Activated T-helper 1 cell treated with anti-CD3 and anti-CD28 coated beads, Interleukin-12 subunit alpha, Interleukin-12 subunit beta, Interleukin-2, Interleukin-4 antibody, amounts not matched to agents 30 ng/mL and 10 ng/mL and 1 ng/mL, durations not matched to agents 14 hours and 24 hours and 36 hours (primary cell): ENCODE data around the gene DRP2. TPM values are rescaled to one million over a fixed set of nuclear protein-coding genes. Genes with fewer than 3 reads are reported as not detected.
"Not testable (repeated sequence)": the region's sequence is repeated elsewhere in the genome, so short reads cannot be mapped to it uniquely, and the experiment has no call there.

Experiments used
- DNase-seq: peaks from one replicate; pipeline ENCODE4 v3.0.0; 2021; ENCODE audit warnings: low spot score
- H3K27ac Mint-ChIP-seq: one replicate; pipeline ENCODE4 v1.8.0; 2021; ENCODE audit warnings: mild to moderate bottlenecking, mixed read lengths
- H3K27me3 Mint-ChIP-seq: one replicate; pipeline ENCODE4 v1.8.0; 2022; ENCODE audit warnings: mild to moderate bottlenecking, moderate library complexity, mixed read lengths; ENCODE audit not compliant: insufficient read depth
- H3K36me3 Mint-ChIP-seq: one replicate; pipeline ENCODE4 v1.8.0; 2021; ENCODE audit warnings: low read depth, mixed read lengths
- H3K4me1 Mint-ChIP-seq: one replicate; pipeline ENCODE4 v1.8.0; 2021; ENCODE audit warnings: low read depth, mixed read lengths
- H3K4me3 Mint-ChIP-seq: one replicate; pipeline ENCODE4 v1.8.0; 2021; ENCODE audit warnings: mild to moderate bottlenecking, moderate library complexity, mixed read lengths
- H3K9me3 Mint-ChIP-seq: one replicate; pipeline ENCODE4 v1.8.0; 2021; ENCODE audit warnings: mixed read lengths
- intact Hi-C: fragments of 100-400 bp; cut with micrococcal nuclease; formaldehyde crosslinking; loops from one replicate; pipeline ENCODE4 v1.15.1; 2024
- total RNA-seq: library from RNA; stranded (reverse); gene quantifications from 2 replicates; pipeline ENCODE4 v1.2.3, GENCODE V29; 2022

The DRP2 gene
- total RNA-seq, 1 donor from 2014 or later, result 0.23 TPM

GRCh38 chrX:101262590-101262989, 43.0 kb downstream of the DRP2 start:
- no peak for DNase-seq
- peaks cover 3% of the 10 kb centered on the region for H3K4me1 Mint-ChIP-seq
- no peaks in the 10 kb centered on the region for H3K36me3 Mint-ChIP-seq
- no peaks in the 10 kb centered on the region for H3K27me3 Mint-ChIP-seq
- no peaks in the 10 kb centered on the region for H3K9me3 Mint-ChIP-seq
- intact Hi-C loops, result no loop called here
- H3K4me3 Mint-ChIP-seq, result no peak overlapping the region
- no peak overlapping the region for H3K27ac Mint-ChIP-seq

GRCh38 chrX:101263766-101264165, 44.2 kb downstream of the DRP2 start:
- H3K36me3 Mint-ChIP-seq, result no peaks in the 10 kb centered on the region
- no peaks in the 10 kb centered on the region for H3K4me1 Mint-ChIP-seq
- no peaks in the 10 kb centered on the region for H3K27me3 Mint-ChIP-seq
- intact Hi-C loops, result no loop called here
- no peak overlapping the region for H3K27ac Mint-ChIP-seq
- no peaks in the 10 kb centered on the region for H3K9me3 Mint-ChIP-seq
- no peak for DNase-seq
- H3K4me3 Mint-ChIP-seq, result no peak overlapping the region

DNA sequence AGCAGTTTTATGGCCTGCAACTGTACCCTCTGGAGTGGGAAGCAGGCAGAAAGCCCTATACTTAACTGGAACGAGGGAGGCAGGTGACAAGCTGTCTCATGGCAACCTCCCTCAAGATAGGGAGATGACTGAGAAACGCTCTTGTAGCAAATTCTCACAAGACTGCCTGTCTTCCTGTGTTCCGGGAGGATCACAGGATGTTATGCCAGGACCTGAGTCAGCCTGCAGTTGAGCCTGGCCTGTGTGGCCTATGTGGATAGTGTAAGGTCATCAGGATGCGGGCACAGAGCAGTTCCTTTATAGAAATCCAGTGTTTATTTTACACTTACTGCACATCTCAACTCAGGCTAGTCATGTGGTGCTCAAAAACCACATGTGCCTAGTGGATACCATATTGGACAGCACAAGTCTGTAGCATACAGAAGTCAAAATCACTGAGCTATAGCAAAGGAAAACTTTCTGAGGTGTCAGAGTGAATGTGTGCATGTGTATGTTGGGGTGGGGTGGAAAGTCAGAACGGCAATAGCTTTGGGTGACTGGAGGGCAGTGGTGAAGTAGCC, 46.4 kb downstream of the DRP2 start:
- Mint-ChIP-seq H3K9me3 (no peaks in the 10 kb centered on the region), H3K27me3 (no peaks in the 10 kb centered on the region), H3K27ac (no peak overlapping the region), H3K4me3 (no peak overlapping the region), H3K36me3 (no peaks in the 10 kb centered on the region), H3K4me1 (no peaks in the 10 kb centered on the region)
- DNase-seq, result no peak
- intact Hi-C loops, result no loop called here

DNA sequence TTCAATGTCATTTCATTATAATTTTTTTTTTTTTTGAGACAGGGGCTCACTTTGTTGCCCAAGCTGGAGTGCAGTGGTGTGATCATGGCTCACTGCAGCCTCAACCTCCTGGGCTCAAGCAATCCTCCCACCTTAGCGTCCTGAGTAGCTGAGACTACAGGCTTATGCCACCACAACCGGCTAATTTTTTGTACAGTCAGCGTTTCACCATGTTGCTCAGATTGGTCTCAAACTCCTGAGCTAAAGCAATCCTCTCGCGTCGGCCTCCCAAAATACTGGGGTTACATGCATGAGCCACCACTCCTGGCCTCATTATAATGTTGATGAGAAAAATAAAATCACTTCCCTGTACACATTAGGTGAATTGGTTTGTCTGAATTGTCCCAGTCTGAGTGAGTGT, 54.6 kb downstream of the DRP2 start:
- no peak for DNase-seq
- H3K27me3 Mint-ChIP-seq, result no peaks in the 10 kb centered on the region
- H3K27ac Mint-ChIP-seq, result no peak overlapping the region
- intact Hi-C loops, result no loop called here
- H3K4me3 Mint-ChIP-seq, result no peak overlapping the region
- H3K9me3 Mint-ChIP-seq, result no peaks in the 10 kb centered on the region
- H3K36me3 Mint-ChIP-seq, result no peaks in the 10 kb centered on the region
- no peaks in the 10 kb centered on the region for H3K4me1 Mint-ChIP-seq

DNA sequence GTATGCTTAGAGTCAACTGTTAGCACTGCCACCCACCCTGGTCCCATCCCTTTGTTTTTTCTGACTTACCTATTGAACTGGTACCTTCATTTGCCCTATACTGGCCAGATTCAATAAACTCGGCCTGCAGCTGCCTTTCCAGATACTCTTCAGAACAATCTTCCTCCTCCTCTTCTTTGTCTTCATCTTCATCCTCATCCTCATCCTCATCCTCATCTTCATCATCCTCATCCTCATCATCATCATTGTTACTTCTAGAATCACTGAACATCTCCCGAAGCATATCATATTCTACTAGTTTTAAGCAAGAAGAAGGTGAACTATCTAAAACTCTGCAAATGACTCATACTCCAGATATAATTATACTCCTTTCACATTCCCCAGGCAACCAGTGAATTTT, 56.7 kb downstream of the DRP2 start:
- Mint-ChIP-seq H3K36me3 (no peaks in the 10 kb centered on the region), H3K27ac (no peak overlapping the region), H3K27me3 (no peaks in the 10 kb centered on the region), H3K4me3 (no peak overlapping the region), H3K9me3 (no peaks in the 10 kb centered on the region), H3K4me1 (no peaks in the 10 kb centered on the region)
- DNase-seq, result no peak
- intact Hi-C loops, result no loop called here

GRCh38 chrX:101287402-101287801, 67.8 kb downstream of the DRP2 start:
- peaks cover 10% of the 10 kb centered on the region for H3K27me3 Mint-ChIP-seq
- no peaks in the 10 kb centered on the region for H3K4me1 Mint-ChIP-seq
- H3K27ac Mint-ChIP-seq, result no peak overlapping the region
- no peak overlapping the region for H3K4me3 Mint-ChIP-seq
- no peak for DNase-seq
- intact Hi-C loops, result loop anchor here (1.0 to 10.0 kb wide), 4 partner anchors 80 to 392 kb away; no protein-coding TSS in a partner anchor
- H3K36me3 Mint-ChIP-seq, result no peaks in the 10 kb centered on the region
- no peaks in the 10 kb centered on the region for H3K9me3 Mint-ChIP-seq

DNA sequence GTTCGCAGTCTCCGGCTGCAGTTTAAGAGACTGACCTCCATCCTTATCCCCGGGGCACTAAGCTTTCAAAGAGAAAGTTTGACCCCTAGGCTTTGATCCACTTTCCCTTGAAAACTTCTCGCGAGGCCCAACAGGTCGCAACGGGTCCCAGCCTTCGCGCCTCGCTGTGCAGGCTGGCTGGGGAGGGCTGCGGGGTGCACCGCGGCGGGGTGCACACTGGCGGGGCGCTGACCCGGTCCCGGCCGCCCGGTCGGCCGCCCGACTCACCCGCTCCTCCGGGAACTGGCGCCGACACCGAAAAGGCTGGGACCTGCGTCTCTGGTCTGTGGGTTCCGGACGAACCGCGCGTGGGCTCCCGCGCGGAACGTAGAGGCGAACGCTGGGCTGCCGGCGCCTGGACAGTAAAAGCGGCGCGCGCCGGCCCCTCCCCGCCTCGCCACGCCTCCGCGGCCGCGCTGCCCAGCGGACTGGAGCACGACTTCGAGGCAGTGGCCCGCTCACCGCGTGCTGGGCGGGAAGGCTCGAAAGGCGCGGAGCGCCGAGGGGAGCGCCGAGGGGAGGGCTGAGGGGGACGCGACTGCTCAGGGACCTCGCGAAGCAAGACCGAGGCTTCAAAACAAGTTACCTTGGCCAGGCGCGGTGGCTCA, 71.5 kb downstream of the DRP2 start, which contains the start of gene TAF7L:
Gene TAF7L (minus strand): TSS at position 378 of the 647 bp plus-strand sequence. CDS start 3,791 bp downstream, outside the sequence.
- no peak within 1 kb of the TSS for H3K27ac Mint-ChIP-seq
- no peak for DNase-seq
- no peak within 1 kb of the TSS for H3K4me3 Mint-ChIP-seq
- H3K27me3 Mint-ChIP-seq, result peaks cover 14% of the 10 kb centered on the region
- H3K36me3 Mint-ChIP-seq, result no peaks in the 10 kb centered on the region
- no peaks in the 10 kb centered on the region for H3K4me1 Mint-ChIP-seq
- intact Hi-C loops, result no loop called here
- H3K9me3 Mint-ChIP-seq, result no peaks in the 10 kb centered on the region

- H3K27ac Mint-ChIP-seq, H3K27me3 Mint-ChIP-seq, intact Hi-C loops, H3K36me3 Mint-ChIP-seq, H3K4me1 Mint-ChIP-seq, DNase-seq, H3K9me3 Mint-ChIP-seq, H3K4me3 Mint-ChIP-seq: not testable (repeated sequence)
Observed at GRCh38 chrX:101295603-101296002, 76.0 kb downstream of the DRP2 start.

GRCh38 chrX:101303790-101304189, 84.2 kb downstream of the DRP2 start:
- no peak overlapping the region for H3K4me3 Mint-ChIP-seq
- no peaks in the 10 kb centered on the region for H3K9me3 Mint-ChIP-seq
- H3K27ac Mint-ChIP-seq, result no peak overlapping the region
- peaks cover 4% of the 10 kb centered on the region for H3K27me3 Mint-ChIP-seq
- no peak for DNase-seq
- intact Hi-C loops, result no loop called here
- H3K36me3 Mint-ChIP-seq, result no peaks in the 10 kb centered on the region
- H3K4me1 Mint-ChIP-seq, result no peaks in the 10 kb centered on the region

Other genes starting within 250 kb of the DRP2 start
- 17.2 and 19.3 TPM in 2 replicates for gene TRMT2B, start 167.7 kb upstream of the DRP2 start, total RNA-seq
- gene TMEM35A, start 140.9 kb upstream of the DRP2 start, total RNA-seq, result not detected in 2 replicates
- gene CENPI, start 121.6 kb upstream of the DRP2 start, total RNA-seq, result 11.4 and 13.1 TPM in 2 replicates
- 0.10 and 0.36 TPM in 2 replicates for gene TAF7L, start 71.5 kb downstream of the DRP2 start, total RNA-seq
- gene TIMM8A, start 129.0 kb downstream of the DRP2 start, total RNA-seq, result 30.9 and 36.5 TPM in 2 replicates
- not detected in 2 replicates for gene BTK, start 166.4 kb downstream of the DRP2 start, total RNA-seq
- gene RPL36A, start 171.2 kb downstream of the DRP2 start, total RNA-seq, result 226 and 269 TPM in 2 replicates
- 65.7 and 67.9 TPM in 2 replicates for gene GLA, start 188.1 kb downstream of the DRP2 start, total RNA-seq
- 20.6 and 21.3 TPM in 2 replicates for gene HNRNPH2, start 188.4 kb downstream of the DRP2 start, total RNA-seq